Esophagus squamous epithelium (tissue), 4 donors: ENCODE results near the gene ITGB2.

Experiments used
- POLR2A ChIP-seq, 4 donors: fragments of 450-650 bp; IDR thresholded peaks; one replicate each; pipeline ENCODE4 v1.6.1; 2017; ENCODE audit warnings: antibody characterized with exemption in 4 of 4, mild to moderate bottlenecking in 4 of 4, moderate library complexity in 3 of 4
- TF ChIP-seq, protein P1 (sequence below), 6 experiments: fragments of 450-650 bp in 4 of 6; fragments of 200-600 bp in 2 of 6; sonication (generic) in 2 of 6; IDR thresholded peaks; one replicate each; pipeline ENCODE4 v1.5.1; 2016 to 2019; ENCODE audit warnings: antibody characterized with exemption in 6 of 6, mild to moderate bottlenecking in 4 of 6, moderate library complexity in 4 of 6

DNA sequence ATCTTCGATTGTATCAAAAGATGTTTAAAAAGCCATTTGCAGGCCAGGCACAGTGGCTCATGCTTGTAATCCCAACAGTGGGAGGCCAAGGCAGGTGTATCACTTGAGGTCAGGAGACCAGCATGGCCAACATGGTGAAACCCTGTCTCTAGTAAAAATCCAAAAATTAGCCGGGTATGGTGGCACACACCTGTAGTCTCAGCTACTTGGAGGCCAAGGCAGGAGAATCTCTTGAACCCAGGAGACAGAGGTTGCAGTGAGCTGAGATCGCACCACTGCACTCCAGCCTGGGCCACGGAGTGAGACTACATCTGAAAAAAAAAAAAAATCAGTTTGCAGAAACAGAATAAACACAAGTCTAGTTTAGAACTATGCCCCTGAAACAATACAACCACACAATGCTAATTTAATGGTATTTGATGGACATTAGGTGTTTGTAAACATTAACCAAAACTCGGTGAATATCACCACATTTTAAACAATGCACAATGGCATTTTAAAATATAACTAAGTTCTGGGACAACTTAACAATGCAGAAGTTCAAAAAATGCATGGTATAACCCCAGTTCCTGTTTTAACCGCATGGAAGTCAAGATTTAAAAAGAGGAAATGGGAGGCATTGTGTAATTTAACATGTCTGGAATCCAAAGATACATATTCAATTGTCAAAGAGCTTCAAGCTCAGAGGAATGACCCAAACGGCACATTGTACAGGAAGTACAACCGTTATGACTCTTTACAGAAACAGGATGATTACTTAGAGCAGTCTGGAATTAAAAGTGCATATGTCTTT, 40.1 kb downstream of the ITGB2 start:
- TF ChIP-seq, protein P1, sequence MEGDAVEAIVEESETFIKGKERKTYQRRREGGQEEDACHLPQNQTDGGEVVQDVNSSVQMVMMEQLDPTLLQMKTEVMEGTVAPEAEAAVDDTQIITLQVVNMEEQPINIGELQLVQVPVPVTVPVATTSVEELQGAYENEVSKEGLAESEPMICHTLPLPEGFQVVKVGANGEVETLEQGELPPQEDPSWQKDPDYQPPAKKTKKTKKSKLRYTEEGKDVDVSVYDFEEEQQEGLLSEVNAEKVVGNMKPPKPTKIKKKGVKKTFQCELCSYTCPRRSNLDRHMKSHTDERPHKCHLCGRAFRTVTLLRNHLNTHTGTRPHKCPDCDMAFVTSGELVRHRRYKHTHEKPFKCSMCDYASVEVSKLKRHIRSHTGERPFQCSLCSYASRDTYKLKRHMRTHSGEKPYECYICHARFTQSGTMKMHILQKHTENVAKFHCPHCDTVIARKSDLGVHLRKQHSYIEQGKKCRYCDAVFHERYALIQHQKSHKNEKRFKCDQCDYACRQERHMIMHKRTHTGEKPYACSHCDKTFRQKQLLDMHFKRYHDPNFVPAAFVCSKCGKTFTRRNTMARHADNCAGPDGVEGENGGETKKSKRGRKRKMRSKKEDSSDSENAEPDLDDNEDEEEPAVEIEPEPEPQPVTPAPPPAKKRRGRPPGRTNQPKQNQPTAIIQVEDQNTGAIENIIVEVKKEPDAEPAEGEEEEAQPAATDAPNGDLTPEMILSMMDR (IDR thresholded peaks at IDR 0.05) = no peak
- no peak for TF ChIP-seq POLR2A (IDR thresholded peaks at IDR 0.05)
